Measurements from ENCODE around the gene OR56A5. TPM values are rescaled to one million over a fixed set of nuclear protein-coding genes. Genes with fewer than 3 reads are reported as not detected.
"Not testable (repeated sequence)": the region's sequence is repeated elsewhere in the genome, so short reads cannot be mapped to it uniquely, and the experiment has no call there.

OR56A5 gene
- total RNA-seq, 1 donor from 2014 or later = not detected

DNA sequence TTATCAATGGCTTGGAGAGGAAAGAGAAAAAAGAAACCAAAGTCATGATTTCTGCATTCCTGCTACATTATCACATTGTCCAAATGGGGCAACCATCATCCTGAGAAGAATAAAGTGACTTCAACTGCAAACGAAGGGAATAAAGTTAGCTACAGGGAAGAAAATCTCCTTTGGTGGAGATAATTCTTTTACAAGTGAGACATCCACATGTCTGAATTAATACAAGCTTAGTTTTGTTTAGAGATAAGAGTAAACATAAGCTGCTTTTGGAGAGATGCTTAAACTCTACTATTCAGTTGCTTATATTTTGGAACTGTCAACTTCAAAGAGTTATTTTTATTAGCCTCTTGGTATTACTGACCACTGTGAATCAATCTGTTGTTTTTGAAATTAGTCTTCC is 18.6 kb upstream of the OR56A5 start, which contains the start of gene OR52L1:
TSS of gene OR52L1 (minus strand) at position 101 of the 400 bp plus-strand sequence. CDS start at position 46, 55 bp downstream.
- Mint-ChIP-seq H3K4me3 (ENCODE audit: unreplicated experiment) (no peak within 1 kb of the TSS), H3K4me1 (ENCODE audit: unreplicated experiment) (no peaks in the 10 kb centered on the region), H3K27ac (ENCODE audit: unreplicated experiment) (no peak within 1 kb of the TSS), H3K36me3 (ENCODE audit: unreplicated experiment) (no peaks in the 10 kb centered on the region), H3K27me3 (ENCODE audit: unreplicated experiment) (peaks cover 3% of the 10 kb centered on the region), H3K9me3 (ENCODE audit: unreplicated experiment) (no peaks in the 10 kb centered on the region)
- no peak for DNase-seq (ENCODE audit: extremely low spot score, unreplicated experiment)
- TF ChIP-seq, protein P1, sequence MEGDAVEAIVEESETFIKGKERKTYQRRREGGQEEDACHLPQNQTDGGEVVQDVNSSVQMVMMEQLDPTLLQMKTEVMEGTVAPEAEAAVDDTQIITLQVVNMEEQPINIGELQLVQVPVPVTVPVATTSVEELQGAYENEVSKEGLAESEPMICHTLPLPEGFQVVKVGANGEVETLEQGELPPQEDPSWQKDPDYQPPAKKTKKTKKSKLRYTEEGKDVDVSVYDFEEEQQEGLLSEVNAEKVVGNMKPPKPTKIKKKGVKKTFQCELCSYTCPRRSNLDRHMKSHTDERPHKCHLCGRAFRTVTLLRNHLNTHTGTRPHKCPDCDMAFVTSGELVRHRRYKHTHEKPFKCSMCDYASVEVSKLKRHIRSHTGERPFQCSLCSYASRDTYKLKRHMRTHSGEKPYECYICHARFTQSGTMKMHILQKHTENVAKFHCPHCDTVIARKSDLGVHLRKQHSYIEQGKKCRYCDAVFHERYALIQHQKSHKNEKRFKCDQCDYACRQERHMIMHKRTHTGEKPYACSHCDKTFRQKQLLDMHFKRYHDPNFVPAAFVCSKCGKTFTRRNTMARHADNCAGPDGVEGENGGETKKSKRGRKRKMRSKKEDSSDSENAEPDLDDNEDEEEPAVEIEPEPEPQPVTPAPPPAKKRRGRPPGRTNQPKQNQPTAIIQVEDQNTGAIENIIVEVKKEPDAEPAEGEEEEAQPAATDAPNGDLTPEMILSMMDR (IDR thresholded peaks at IDR 0.05) = no peak

DNA sequence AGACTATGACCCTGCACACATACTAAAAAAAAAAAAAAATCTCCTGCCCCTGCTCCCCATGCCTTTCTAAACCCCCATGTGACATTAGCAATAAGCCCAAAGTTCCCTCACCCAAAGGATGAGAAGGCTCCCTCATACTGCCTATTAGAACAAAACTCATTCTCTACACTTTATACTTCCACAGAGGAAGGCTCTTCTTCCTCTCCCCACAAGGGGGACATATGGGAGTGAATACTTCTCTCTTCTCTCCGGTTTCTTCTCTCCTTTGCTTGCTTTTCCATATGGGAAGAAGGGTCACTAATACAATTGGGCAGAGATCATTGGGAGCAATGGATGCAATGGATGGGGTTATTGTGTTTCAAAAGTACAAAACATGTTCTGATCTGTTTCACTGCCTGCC is 15.1 kb upstream of the OR56A5 start:
- Mint-ChIP-seq H3K27me3 (ENCODE audit: unreplicated experiment) (no peaks in the 10 kb centered on the region), H3K4me1 (ENCODE audit: unreplicated experiment) (no peaks in the 10 kb centered on the region), H3K27ac (ENCODE audit: unreplicated experiment) (no peak overlapping the region), H3K36me3 (ENCODE audit: unreplicated experiment) (no peaks in the 10 kb centered on the region), H3K4me3 (ENCODE audit: unreplicated experiment) (no peak overlapping the region), H3K9me3 (ENCODE audit: unreplicated experiment) (peaks cover 11% of the 10 kb centered on the region)
- DNase-seq (ENCODE audit: extremely low spot score, unreplicated experiment) = no peak
- TF ChIP-seq, protein P1 (IDR thresholded peaks at IDR 0.05) = no peak

GRCh38 chr11:5973530-5973929 is 5.2 kb upstream of the OR56A5 start:
- TF ChIP-seq, protein P1 (IDR thresholded peaks at IDR 0.05) = no peak
- H3K4me3 Mint-ChIP-seq (ENCODE audit: unreplicated experiment) = no peak overlapping the region
- H3K27me3 Mint-ChIP-seq (ENCODE audit: unreplicated experiment) = no peaks in the 10 kb centered on the region
- no peak for DNase-seq (ENCODE audit: extremely low spot score, unreplicated experiment)
- no peaks in the 10 kb centered on the region for H3K36me3 Mint-ChIP-seq (ENCODE audit: unreplicated experiment)
- H3K4me1 Mint-ChIP-seq (ENCODE audit: unreplicated experiment) = no peaks in the 10 kb centered on the region
- no peak overlapping the region for H3K27ac Mint-ChIP-seq (ENCODE audit: unreplicated experiment)
- peaks cover 14% of the 10 kb centered on the region for H3K9me3 Mint-ChIP-seq (ENCODE audit: unreplicated experiment)

- no peaks in the 10 kb centered on the region for H3K36me3 Mint-ChIP-seq (ENCODE audit: unreplicated experiment)
- H3K27me3 Mint-ChIP-seq (ENCODE audit: unreplicated experiment) = no peaks in the 10 kb centered on the region
- no peak overlapping the region for H3K4me3 Mint-ChIP-seq (ENCODE audit: unreplicated experiment)
- no peaks in the 10 kb centered on the region for H3K4me1 Mint-ChIP-seq (ENCODE audit: unreplicated experiment)
- no peak overlapping the region for H3K27ac Mint-ChIP-seq (ENCODE audit: unreplicated experiment)
- TF ChIP-seq, protein P1 (IDR thresholded peaks at IDR 0.05) = no peak
- DNase-seq (ENCODE audit: extremely low spot score, unreplicated experiment) = no peak
- H3K9me3 Mint-ChIP-seq (ENCODE audit: unreplicated experiment) = peaks cover 22% of the 10 kb centered on the region
These were observed 586 bp downstream of the OR56A5 start for GRCh38 chr11:5967708-5968107.

- Mint-ChIP-seq H3K27ac (ENCODE audit: unreplicated experiment) (no peak overlapping the region), H3K27me3 (ENCODE audit: unreplicated experiment) (no peaks in the 10 kb centered on the region), H3K36me3 (ENCODE audit: unreplicated experiment) (no peaks in the 10 kb centered on the region), H3K9me3 (ENCODE audit: unreplicated experiment) (peaks cover 27% of the 10 kb centered on the region), H3K4me3 (ENCODE audit: unreplicated experiment) (no peak overlapping the region), H3K4me1 (ENCODE audit: unreplicated experiment) (no peaks in the 10 kb centered on the region)
- TF ChIP-seq, protein P1 (IDR thresholded peaks at IDR 0.05) = no peak
- DNase-seq (ENCODE audit: extremely low spot score, unreplicated experiment) = no peak
These were observed 1.3 kb downstream of the OR56A5 start for GRCh38 chr11:5966958-5967357.

- not testable (repeated sequence) for H3K27me3 Mint-ChIP-seq (ENCODE audit: unreplicated experiment); H3K4me1 Mint-ChIP-seq (ENCODE audit: unreplicated experiment); H3K36me3 Mint-ChIP-seq (ENCODE audit: unreplicated experiment); H3K4me3 Mint-ChIP-seq (ENCODE audit: unreplicated experiment); H3K27ac Mint-ChIP-seq (ENCODE audit: unreplicated experiment)
- peaks cover 36% of the 10 kb centered on the region for H3K9me3 Mint-ChIP-seq (ENCODE audit: unreplicated experiment)
- DNase-seq (ENCODE audit: extremely low spot score, unreplicated experiment) = peak; percentile 83
These were observed 7.5 kb downstream of the OR56A5 start for GRCh38 chr11:5960704-5961320.
